Colonic mucosa (tissue), 4 donors: ENCODE results near the gene SLC16A8. TPM values are rescaled to one million over a fixed set of nuclear protein-coding genes. Genes with fewer than 3 reads are reported as not detected.
A peak's percentile ranks its signal among the peaks of the same experiment; 100 is the strongest.
"Not testable (repeated sequence)": the region's sequence is repeated elsewhere in the genome, so short reads cannot be mapped to it uniquely, and the experiment has no call there.

Experiments
- DNase-seq: peaks from one replicate; pipeline ENCODE4 v3.0.0-alpha.2; 2020
- H3K27ac ChIP-seq: fragments of 200-600 bp; one replicate; pipeline ENCODE4 v1.8.0; 2021
- H3K27me3 ChIP-seq: fragments of 200-600 bp; one replicate; pipeline ENCODE4 v1.8.0; 2021
- H3K36me3 ChIP-seq: fragments of 200-600 bp; one replicate; pipeline ENCODE4 v1.8.0; 2021
- H3K4me1 ChIP-seq: fragments of 200-600 bp; one replicate; pipeline ENCODE4 v1.8.0; 2021; ENCODE audit warnings: mild to moderate bottlenecking
- H3K4me3 ChIP-seq: fragments of 200-600 bp; one replicate; pipeline ENCODE4 v1.8.0; 2021
- H3K9ac ChIP-seq, 2 donors: one replicate each; pipeline ENCODE4 v1.7.0; 2013; ENCODE audit warnings: control low read depth in 2 of 2, low read depth in 2 of 2, low read length in 2 of 2
- H3K9me3 ChIP-seq: fragments of 200-600 bp; one replicate; pipeline ENCODE4 v1.8.0; 2021
- intact Hi-C: fragments of 100-400 bp; cut with DNase I; formaldehyde crosslinking; loops from one replicate; pipeline ENCODE4 v1.14.1; 2022
- total RNA-seq, 2 donors: library from RNA; stranded (reverse); fragmentation: NEBNext Ultra II Directional in 1 of 2; extraction: Animal tissue kit (Norgen Biotek cat#: 25700) in 1 of 2; gene quantifications; one replicate each; pipeline ENCODE4 v1.2.1, GENCODE V29; 2021
- TF ChIP-seq, protein P1 (sequence below): fragments of 200-600 bp; IDR thresholded peaks from one replicate; pipeline ENCODE4 v1.8.0; 2022; ENCODE audit warnings: antibody characterized with exemption, mild to moderate bottlenecking
- donor health status: healthy.
- donor health status: DM: no; HTN: no; CAD: no.
- donor health status: DM: no; HTN: no; CAD: no.

The SLC16A8 gene
- total RNA-seq, 2 donors from 2014 or later, result 0.27 TPM; not detected in 1

DNA sequence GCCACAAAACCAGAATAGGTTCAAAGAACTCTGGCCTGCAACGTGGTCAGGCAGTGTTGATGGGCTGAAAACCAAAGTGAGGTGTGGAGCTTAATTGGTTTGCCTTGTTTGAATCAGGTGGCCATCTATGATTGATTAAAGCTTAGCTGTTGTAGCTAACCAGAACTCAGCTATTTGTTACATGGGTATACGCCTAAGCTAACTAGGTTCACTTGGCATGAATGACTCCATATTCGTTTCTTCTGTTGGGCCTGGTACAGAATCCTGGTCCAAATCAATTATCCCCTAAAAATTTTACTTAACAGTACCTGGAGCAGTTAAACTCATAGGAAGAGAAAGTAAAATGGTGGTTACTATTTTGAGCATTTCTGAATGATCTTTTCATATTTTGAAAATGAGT is 34.2 kb upstream of the SLC16A8 start:
- Histone ChIP-seq H3K4me3 (no peak overlapping the region), H3K9ac (no peak overlapping the region), H3K27me3 (no peaks in the 10 kb centered on the region), H3K4me1 (peaks cover 7% of the 10 kb centered on the region), H3K27ac (no peak overlapping the region), H3K9me3 (no peaks in the 10 kb centered on the region), H3K36me3 (no peaks in the 10 kb centered on the region)
- TF ChIP-seq, protein P1, sequence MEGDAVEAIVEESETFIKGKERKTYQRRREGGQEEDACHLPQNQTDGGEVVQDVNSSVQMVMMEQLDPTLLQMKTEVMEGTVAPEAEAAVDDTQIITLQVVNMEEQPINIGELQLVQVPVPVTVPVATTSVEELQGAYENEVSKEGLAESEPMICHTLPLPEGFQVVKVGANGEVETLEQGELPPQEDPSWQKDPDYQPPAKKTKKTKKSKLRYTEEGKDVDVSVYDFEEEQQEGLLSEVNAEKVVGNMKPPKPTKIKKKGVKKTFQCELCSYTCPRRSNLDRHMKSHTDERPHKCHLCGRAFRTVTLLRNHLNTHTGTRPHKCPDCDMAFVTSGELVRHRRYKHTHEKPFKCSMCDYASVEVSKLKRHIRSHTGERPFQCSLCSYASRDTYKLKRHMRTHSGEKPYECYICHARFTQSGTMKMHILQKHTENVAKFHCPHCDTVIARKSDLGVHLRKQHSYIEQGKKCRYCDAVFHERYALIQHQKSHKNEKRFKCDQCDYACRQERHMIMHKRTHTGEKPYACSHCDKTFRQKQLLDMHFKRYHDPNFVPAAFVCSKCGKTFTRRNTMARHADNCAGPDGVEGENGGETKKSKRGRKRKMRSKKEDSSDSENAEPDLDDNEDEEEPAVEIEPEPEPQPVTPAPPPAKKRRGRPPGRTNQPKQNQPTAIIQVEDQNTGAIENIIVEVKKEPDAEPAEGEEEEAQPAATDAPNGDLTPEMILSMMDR, result no peak
- intact Hi-C loops, result loop anchor here (10.0 kb wide), 2 partner anchors 117 to 237 kb away; no protein-coding TSS in a partner anchor
- DNase-seq, result no peak

DNA sequence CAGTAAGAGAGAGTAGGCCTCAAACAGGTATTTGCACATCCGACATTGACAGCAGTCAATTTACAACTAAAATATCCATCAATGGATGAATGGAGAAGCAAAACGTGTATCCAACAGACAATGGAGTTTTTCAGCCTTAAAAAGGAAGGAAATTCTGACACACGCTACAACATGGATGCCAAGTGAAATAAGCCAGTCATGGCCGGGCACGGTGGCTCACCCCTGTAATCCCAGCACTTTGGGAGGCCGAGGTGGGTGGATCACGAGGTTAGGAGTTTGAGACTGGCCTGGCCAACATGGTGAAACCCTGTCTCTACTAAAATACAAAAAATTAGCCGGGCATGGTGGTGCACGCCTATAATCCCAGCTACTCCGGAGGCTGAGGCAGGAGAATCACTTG is 33.6 kb upstream of the SLC16A8 start:
- not testable (repeated sequence) for H3K4me3 ChIP-seq, DNase-seq
- intact Hi-C loops, result loop anchor here (10.0 kb wide), 2 partner anchors 117 to 237 kb away; no protein-coding TSS in a partner anchor

DNA sequence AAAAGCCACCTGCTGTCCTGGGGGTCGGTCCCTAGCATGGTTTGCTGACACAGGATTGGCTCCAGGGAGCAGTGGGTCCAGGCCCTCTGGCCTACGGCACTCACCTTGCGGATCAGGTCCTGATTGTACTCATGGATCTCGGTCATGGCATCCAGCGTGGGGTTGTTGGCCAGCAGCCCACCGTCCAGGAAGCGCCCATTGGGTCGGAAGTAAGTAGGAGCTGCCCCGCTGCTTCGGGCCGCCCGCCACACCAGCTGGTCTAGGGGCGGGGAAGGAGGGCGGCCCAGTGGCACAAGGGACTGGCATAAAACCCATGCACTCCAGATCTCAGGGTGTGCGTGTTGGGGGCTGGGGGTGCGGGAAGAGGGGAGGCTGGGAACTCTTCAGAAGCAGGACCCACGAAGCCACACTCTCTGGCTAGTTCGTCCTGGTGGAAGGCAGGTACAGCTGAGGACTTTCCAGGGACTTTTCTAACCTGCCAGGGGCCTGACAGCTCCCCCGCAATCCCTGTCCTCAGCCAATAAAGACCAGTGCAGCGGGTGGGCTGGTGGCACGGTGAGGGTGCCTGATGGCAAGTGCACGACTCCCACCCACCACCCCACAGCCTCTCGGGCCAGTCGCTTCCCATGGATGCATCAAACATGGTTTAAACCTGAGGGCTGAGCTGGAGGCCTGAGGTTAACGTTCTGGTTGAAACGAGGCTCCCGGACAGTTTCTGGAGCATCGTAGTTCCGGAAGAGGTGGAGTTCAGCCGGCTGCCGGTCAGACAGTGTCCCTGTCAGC is 31.6 kb upstream of the SLC16A8 start:
- H3K9ac ChIP-seq, result no peak overlapping the region
- intact Hi-C loops, result loop anchor here (10.0 kb wide), 2 partner anchors 119 to 239 kb away; no protein-coding TSS in a partner anchor
- H3K9me3 ChIP-seq, result no peaks in the 10 kb centered on the region
- H3K36me3 ChIP-seq, result no peaks in the 10 kb centered on the region
- TF ChIP-seq, protein P1, result no peak
- no peak overlapping the region for H3K27ac ChIP-seq
- no peak for DNase-seq
- peaks cover 16% of the 10 kb centered on the region for H3K4me1 ChIP-seq
- no peaks in the 10 kb centered on the region for H3K27me3 ChIP-seq
- H3K4me3 ChIP-seq, result no peak overlapping the region

More for the DNA sequence above, 33.6 kb upstream of the SLC16A8 start:
- not testable (repeated sequence) for H3K27ac ChIP-seq, H3K27me3 ChIP-seq, H3K9me3 ChIP-seq, H3K36me3 ChIP-seq, H3K9ac ChIP-seq, H3K4me1 ChIP-seq

DNA sequence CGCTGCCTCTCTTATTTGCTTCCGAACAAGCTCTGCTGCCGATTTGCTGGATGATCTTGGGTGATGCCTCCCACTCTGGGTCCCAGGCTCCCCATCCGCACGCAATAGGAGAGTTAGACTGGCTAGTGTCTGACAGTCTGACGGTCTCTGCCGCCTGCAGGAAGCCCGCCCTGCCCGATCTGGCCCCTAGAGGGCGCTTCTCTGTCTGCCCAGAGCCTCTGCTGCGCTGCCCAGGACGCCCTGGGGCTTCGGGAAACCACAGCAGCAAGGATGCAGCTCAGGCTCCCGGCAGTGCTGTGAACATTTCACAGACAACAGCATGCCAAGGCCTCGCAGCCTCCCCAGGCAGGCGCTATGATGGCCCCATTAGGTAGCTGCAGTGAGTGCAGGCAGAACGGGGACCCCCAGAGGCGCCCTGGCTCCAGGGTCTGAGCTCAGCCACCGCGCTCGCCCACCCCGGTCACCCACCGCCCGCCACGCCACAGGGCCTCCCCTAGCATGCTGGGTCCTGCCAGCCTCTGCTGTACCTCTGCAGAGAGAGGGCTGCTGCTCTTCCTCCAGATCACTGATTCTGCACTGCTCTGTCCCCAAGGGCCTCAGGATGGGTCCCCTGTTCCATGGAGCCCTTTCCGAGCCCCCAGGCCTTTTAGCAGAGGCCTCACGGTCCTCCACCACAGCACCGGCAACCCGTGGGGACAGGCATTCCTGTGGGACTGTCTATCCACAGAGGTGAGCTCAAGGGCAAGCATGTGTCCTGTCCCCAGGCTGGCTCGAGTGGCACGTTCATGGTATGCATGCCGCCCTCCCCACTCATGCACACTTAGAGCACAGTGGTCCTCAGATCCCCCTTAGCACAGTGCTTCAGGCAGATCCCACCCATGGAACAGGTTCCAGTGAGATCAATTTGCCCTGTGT is 30.8 kb upstream of the SLC16A8 start:
- DNase-seq, result peak; percentile 88
- Histone ChIP-seq H3K9ac (no peak overlapping the region), H3K36me3 (no peaks in the 10 kb centered on the region), H3K4me1 (peaks cover 9% of the 10 kb centered on the region), H3K4me3 (no peak overlapping the region), H3K9me3 (no peaks in the 10 kb centered on the region), H3K27ac (no peak overlapping the region), H3K27me3 (no peaks in the 10 kb centered on the region)
- intact Hi-C loops, result loop anchor here (10.0 kb wide), 2 partner anchors 120 to 240 kb away; no protein-coding TSS in a partner anchor
- TF ChIP-seq, protein P1, result peak; percentile 96

DNA sequence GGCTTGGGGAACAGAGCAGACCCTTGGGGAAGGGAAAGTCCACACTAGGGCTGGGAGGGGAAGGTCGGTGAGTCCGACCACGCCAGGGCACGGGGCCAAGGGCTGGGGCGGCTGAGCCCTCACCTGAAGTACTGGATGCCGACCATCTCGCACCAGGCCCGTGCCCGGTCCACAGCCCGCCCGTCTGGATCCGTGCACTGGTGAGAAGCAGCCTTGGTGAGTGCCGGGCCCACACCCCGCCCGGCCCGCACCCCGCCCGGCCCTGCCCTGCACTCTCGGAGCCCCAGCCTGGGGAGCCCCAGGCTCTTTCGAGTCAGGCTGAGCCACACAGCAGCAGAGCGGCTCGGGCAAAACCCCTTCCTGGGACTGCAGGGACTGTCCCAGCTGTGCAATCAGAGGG is 28.4 kb upstream of the SLC16A8 start:
- no peak overlapping the region for H3K4me3 ChIP-seq
- peak overlapping the region; percentile 96 for H3K27ac ChIP-seq
- TF ChIP-seq, protein P1, result no peak
- H3K27me3 ChIP-seq, result no peaks in the 10 kb centered on the region
- H3K9ac ChIP-seq, result peak overlapping the region in 1 of 2 donors; percentile 91
- H3K36me3 ChIP-seq, result no peaks in the 10 kb centered on the region
- intact Hi-C loops, result loop anchor here (10.0 kb wide), 2 partner anchors 122 to 242 kb away; no protein-coding TSS in a partner anchor
- peaks cover 28% of the 10 kb centered on the region for H3K4me1 ChIP-seq
- no peaks in the 10 kb centered on the region for H3K9me3 ChIP-seq
- DNase-seq, result peak; percentile 57
